ENCODE measurements around the gene RPF1.

DNA sequence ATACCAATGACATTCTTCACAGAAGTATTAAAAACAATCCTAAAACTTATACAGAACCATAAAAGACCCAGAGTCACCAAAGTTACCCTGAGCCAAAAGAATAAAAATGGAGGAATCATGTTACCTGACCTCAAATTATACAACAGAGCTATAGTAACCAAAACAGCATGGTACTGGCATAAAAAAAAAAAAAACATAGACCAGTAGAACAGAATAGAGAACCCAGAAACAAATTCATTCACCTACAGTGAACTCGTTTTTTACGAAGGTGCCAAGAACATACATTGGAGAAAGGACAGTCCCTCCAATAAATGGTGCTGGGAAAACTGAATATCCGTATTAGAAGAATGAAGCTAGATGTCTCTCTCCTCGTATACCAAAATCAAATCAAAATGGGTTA is 30.0 kb downstream of the RPF1 start:
- TF ChIP-seq, protein P1, sequence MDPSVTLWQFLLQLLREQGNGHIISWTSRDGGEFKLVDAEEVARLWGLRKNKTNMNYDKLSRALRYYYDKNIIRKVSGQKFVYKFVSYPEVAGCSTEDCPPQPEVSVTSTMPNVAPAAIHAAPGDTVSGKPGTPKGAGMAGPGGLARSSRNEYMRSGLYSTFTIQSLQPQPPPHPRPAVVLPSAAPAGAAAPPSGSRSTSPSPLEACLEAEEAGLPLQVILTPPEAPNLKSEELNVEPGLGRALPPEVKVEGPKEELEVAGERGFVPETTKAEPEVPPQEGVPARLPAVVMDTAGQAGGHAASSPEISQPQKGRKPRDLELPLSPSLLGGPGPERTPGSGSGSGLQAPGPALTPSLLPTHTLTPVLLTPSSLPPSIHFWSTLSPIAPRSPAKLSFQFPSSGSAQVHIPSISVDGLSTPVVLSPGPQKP (IDR thresholded peaks at IDR 0.05; ENCODE audit: low read depth, low read length) = no peak
- TF ChIP-seq, protein P2, sequence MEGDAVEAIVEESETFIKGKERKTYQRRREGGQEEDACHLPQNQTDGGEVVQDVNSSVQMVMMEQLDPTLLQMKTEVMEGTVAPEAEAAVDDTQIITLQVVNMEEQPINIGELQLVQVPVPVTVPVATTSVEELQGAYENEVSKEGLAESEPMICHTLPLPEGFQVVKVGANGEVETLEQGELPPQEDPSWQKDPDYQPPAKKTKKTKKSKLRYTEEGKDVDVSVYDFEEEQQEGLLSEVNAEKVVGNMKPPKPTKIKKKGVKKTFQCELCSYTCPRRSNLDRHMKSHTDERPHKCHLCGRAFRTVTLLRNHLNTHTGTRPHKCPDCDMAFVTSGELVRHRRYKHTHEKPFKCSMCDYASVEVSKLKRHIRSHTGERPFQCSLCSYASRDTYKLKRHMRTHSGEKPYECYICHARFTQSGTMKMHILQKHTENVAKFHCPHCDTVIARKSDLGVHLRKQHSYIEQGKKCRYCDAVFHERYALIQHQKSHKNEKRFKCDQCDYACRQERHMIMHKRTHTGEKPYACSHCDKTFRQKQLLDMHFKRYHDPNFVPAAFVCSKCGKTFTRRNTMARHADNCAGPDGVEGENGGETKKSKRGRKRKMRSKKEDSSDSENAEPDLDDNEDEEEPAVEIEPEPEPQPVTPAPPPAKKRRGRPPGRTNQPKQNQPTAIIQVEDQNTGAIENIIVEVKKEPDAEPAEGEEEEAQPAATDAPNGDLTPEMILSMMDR (IDR thresholded peaks at IDR 0.05) = no peak
- TF ChIP-seq, protein P3, sequence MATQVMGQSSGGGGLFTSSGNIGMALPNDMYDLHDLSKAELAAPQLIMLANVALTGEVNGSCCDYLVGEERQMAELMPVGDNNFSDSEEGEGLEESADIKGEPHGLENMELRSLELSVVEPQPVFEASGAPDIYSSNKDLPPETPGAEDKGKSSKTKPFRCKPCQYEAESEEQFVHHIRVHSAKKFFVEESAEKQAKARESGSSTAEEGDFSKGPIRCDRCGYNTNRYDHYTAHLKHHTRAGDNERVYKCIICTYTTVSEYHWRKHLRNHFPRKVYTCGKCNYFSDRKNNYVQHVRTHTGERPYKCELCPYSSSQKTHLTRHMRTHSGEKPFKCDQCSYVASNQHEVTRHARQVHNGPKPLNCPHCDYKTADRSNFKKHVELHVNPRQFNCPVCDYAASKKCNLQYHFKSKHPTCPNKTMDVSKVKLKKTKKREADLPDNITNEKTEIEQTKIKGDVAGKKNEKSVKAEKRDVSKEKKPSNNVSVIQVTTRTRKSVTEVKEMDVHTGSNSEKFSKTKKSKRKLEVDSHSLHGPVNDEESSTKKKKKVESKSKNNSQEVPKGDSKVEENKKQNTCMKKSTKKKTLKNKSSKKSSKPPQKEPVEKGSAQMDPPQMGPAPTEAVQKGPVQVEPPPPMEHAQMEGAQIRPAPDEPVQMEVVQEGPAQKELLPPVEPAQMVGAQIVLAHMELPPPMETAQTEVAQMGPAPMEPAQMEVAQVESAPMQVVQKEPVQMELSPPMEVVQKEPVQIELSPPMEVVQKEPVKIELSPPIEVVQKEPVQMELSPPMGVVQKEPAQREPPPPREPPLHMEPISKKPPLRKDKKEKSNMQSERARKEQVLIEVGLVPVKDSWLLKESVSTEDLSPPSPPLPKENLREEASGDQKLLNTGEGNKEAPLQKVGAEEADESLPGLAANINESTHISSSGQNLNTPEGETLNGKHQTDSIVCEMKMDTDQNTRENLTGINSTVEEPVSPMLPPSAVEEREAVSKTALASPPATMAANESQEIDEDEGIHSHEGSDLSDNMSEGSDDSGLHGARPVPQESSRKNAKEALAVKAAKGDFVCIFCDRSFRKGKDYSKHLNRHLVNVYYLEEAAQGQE (IDR thresholded peaks at IDR 0.05) = no peak
- TF ChIP-seq RAD21 (conservative IDR thresholded peaks at IDR 0.05 in 1 of 2, IDR thresholded peaks at IDR 0.05 in 1 of 2) (no peak), POLR2A (IDR thresholded peaks at IDR 0.05; ENCODE audit: low read length) (no peak), CHD2 (IDR thresholded peaks at IDR 0.05; ENCODE audit: low read length, partially characterized antibody) (no peak), CBX8 (IDR thresholded peaks at IDR 0.05) (no peak), HDAC2 (IDR thresholded peaks at IDR 0.05) (no peak)
- TF ChIP-seq, protein P4, sequence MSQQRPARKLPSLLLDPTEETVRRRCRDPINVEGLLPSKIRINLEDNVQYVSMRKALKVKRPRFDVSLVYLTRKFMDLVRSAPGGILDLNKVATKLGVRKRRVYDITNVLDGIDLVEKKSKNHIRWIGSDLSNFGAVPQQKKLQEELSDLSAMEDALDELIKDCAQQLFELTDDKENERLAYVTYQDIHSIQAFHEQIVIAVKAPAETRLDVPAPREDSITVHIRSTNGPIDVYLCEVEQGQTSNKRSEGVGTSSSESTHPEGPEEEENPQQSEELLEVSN (IDR thresholded peaks at IDR 0.05; ENCODE audit: borderline replicate concordance, low read depth) = no peak
